GDM1 (cell line): ENCODE data around the gene CD99.

Experiments
- DNase-seq: peaks from one replicate; lab custom pipeline; 2025; lab: John Stamatoyannopoulos, UW

CD99 gene

GRCh38 chrX:2699959-2700358 is 8.9 kb downstream of the CD99 start:
- DNase-seq, result no peak

- no peak for DNase-seq
Observed at GRCh38 chrX:2700405-2701320, 9.6 kb downstream of the CD99 start.

- DNase-seq, result no peak
Observed at GRCh38 chrX:2701600-2701999, 10.5 kb downstream of the CD99 start.

GRCh38 chrX:2703991-2704369 is 12.9 kb downstream of the CD99 start:
- no peak for DNase-seq

GRCh38 chrX:2705046-2705832 is 14.1 kb downstream of the CD99 start:
- DNase-seq, result no peak

- DNase-seq, result no peak
Observed at GRCh38 chrX:2707334-2707760, 16.3 kb downstream of the CD99 start.

GRCh38 chrX:2708021-2708420 is 16.9 kb downstream of the CD99 start:
- DNase-seq, result no peak

- DNase-seq, result no peak
Observed at GRCh38 chrX:2708592-2709188, 17.6 kb downstream of the CD99 start.

- no peak for DNase-seq
Observed at GRCh38 chrX:2709556-2709955, 18.5 kb downstream of the CD99 start.

GRCh38 chrX:2710041-2710840 is 19.1 kb downstream of the CD99 start:
- no peak for DNase-seq

GRCh38 chrX:2711441-2711840 is 20.3 kb downstream of the CD99 start:
- no peak for DNase-seq

- no peak for DNase-seq
Observed at GRCh38 chrX:2712428-2712827, 21.3 kb downstream of the CD99 start.

- DNase-seq, result no peak
Observed at GRCh38 chrX:2712890-2713840, 22.1 kb downstream of the CD99 start.

- DNase-seq, result no peak
Observed at GRCh38 chrX:2714551-2714950, 23.5 kb downstream of the CD99 start.

- DNase-seq, result no peak
Observed at GRCh38 chrX:2715066-2715600, 24.0 kb downstream of the CD99 start.

GRCh38 chrX:2717312-2717711 is 26.2 kb downstream of the CD99 start:
- DNase-seq, result no peak

- no peak for DNase-seq
Observed at GRCh38 chrX:2718821-2719220, 27.7 kb downstream of the CD99 start.

GRCh38 chrX:2719774-2720447 is 28.8 kb downstream of the CD99 start:
- DNase-seq, result no peak

GRCh38 chrX:2723286-2723879 is 32.3 kb downstream of the CD99 start:
- DNase-seq, result no peak
